ENCODE results near the gene TRPV6.

Gene TRPV6

DNA sequence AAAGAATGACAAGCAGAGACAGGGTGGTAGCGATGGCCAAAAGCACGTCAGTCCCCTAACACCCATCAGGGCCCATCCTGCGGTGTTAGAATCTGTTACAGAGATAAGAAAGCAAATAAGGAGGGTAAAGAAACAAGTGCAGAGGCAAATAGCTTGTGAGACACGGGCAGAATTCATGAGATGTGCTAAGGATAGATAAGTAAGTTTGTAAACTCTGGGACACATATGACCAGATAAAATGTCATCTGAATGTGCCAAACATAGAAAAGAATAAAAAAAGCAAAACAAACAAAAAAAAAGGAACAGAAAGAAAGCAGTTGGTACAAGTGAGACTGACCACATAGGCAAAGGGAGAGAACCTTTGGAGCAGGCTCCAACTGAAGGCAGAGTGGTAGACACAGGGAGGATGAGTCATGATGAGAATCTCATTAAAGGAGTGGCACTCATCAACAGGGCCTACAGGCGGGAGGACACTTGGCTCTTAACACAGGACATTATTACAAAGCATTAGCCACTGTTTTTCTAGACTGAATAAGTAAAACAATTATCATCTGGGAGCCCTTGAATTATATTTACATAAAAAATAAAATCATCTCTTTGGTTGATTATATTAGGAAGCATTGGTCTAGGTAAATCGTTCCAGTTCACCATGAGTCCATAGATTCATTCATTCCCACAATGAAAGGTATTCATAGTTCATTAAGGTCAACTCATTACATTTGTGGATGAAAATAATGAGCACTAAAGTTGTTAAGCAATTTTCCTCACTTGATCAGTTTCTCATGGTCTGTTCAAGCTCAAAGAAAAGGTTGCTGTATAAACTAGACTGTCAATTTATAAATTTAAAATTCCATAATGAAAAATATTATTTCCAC, 52.1 kb downstream of the TRPV6 start:
- Histone ChIP-seq H3K27me3 (ENCODE audit: control insufficient read depth, insufficient read depth, low read length) (no peaks in the 10 kb centered on the region), H3K36me3 (ENCODE audit: control insufficient read depth, low read depth, low read length) (no peaks in the 10 kb centered on the region), H3K4me1 (ENCODE audit: control insufficient read depth, low read depth, low read length) (no peaks in the 10 kb centered on the region), H3K27ac (ENCODE audit: low read length) (no peak overlapping the region), H3K4me3 (ENCODE audit: low read length) (no peak overlapping the region), H3K9ac (ENCODE audit: low read length) (no peak overlapping the region), H3K9me3 (ENCODE audit: control insufficient read depth, low read depth, low read length) (no peaks in the 10 kb centered on the region)

DNA sequence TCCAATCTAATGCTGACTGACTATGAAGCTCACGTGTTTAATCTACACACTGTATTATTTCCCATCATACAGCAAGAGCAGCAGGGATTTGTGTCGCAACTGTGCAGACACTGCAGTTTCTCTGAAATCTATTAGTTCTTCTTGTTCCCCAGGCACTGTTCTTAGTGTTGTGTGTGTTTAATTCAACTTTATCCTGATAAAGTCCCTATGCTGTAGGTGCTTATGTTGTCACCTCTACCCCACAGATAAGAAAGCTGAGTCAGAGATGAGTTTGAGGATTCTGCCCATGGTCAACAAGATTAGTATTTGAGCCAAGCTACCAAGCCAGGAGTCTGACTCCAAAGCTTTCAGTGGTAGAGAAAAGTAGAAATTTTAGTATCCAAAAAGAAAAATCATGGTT, 53.1 kb downstream of the TRPV6 start:
- Histone ChIP-seq H3K4me1 (ENCODE audit: control insufficient read depth, low read depth, low read length) (no peaks in the 10 kb centered on the region), H3K27me3 (ENCODE audit: control insufficient read depth, insufficient read depth, low read length) (no peaks in the 10 kb centered on the region), H3K4me3 (ENCODE audit: low read length) (no peak overlapping the region), H3K27ac (ENCODE audit: low read length) (no peak overlapping the region), H3K9me3 (ENCODE audit: control insufficient read depth, low read depth, low read length) (no peaks in the 10 kb centered on the region), H3K36me3 (ENCODE audit: control insufficient read depth, low read depth, low read length) (no peaks in the 10 kb centered on the region), H3K9ac (ENCODE audit: low read length) (no peak overlapping the region)

DNA sequence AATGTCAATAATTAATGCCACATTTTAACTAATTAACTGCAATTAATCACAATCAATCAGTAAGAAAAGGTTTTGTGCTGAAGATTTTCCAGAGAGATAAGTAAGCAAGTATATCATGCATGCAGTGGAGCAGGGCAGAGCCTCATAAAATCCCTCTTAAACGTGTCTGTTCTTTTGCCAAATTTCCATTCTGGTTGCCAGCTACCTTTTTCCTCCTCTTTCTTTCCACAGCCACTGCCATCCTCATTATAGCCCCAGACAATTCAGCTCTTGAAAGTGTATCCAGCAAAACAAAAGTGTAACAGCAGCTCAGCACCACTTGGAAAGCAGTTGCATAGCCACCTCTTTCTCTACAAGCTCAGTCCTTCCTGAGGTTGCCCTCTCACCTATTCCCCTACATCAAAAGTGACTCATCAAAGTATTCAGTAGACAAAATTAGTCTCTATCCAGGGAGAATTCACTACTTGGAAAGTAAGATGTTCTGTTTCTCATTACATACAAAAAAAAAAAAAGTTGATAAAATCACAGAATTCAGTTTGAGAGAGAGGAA, 57.5 kb downstream of the TRPV6 start:
- Histone ChIP-seq H3K9me3 (ENCODE audit: control insufficient read depth, low read depth, low read length) (peaks cover 7% of the 10 kb centered on the region), H3K4me1 (ENCODE audit: control insufficient read depth, low read depth, low read length) (no peaks in the 10 kb centered on the region), H3K27me3 (ENCODE audit: control insufficient read depth, insufficient read depth, low read length) (no peaks in the 10 kb centered on the region), H3K9ac (ENCODE audit: low read length) (no peak overlapping the region), H3K4me3 (ENCODE audit: low read length) (no peak overlapping the region), H3K27ac (ENCODE audit: low read length) (no peak overlapping the region), H3K36me3 (ENCODE audit: control insufficient read depth, low read depth, low read length) (no peaks in the 10 kb centered on the region)

GRCh38 chr7:142822714-142823113, 62.8 kb downstream of the TRPV6 start:
- Histone ChIP-seq H3K9me3 (ENCODE audit: control insufficient read depth, low read depth, low read length) (peaks cover 7% of the 10 kb centered on the region), H3K36me3 (ENCODE audit: control insufficient read depth, low read depth, low read length) (no peaks in the 10 kb centered on the region), H3K4me1 (ENCODE audit: control insufficient read depth, low read depth, low read length) (no peaks in the 10 kb centered on the region), H3K9ac (ENCODE audit: low read length) (no peak overlapping the region), H3K27ac (ENCODE audit: low read length) (no peak overlapping the region), H3K27me3 (ENCODE audit: control insufficient read depth, insufficient read depth, low read length) (no peaks in the 10 kb centered on the region), H3K4me3 (ENCODE audit: low read length) (no peak overlapping the region)
